Natural killer cell (primary cell): ENCODE data around the gene OR1I1. TPM values are rescaled to one million over a fixed set of nuclear protein-coding genes. Genes with fewer than 3 reads are reported as not detected.

Experiments used
- ATAC-seq, 3 donors: fragments of 150-1000 bp in 2 of 3; fragments of 200-7000 bp in 1 of 3; cut with Tn5 transposase; 1 replicate in 1 of 3; 2 replicates in 2 of 3; pipeline ENCODE4 v1.10.0; 2021; ENCODE audit warnings: mild to moderate bottlenecking in 2 of 3, moderate library complexity in 2 of 3
- DNase-seq, 2 donors: peaks; one replicate each; pipeline versions ENCODE4 v3.0.0 to v3.0.0-alpha.2; 2013 to 2021; ENCODE audit warnings: mixed read lengths in 1 of 2
- H3K27ac ChIP-seq: one replicate; pipeline ENCODE4 v1.5.1; 2013; ENCODE audit warnings: mild to moderate bottlenecking, low read length
- H3K27me3 ChIP-seq: one replicate; pipeline ENCODE4 v1.6.1; 2013; ENCODE audit warnings: low read length; ENCODE audit not compliant: control insufficient read depth, insufficient read depth
- H3K36me3 ChIP-seq: one replicate; pipeline ENCODE4 v1.6.1; 2013; ENCODE audit warnings: low read length; ENCODE audit not compliant: control insufficient read depth, insufficient read depth
- H3K4me1 ChIP-seq: one replicate; pipeline ENCODE4 v1.6.1; 2013; ENCODE audit warnings: low read length; ENCODE audit not compliant: control insufficient read depth, insufficient read depth
- H3K4me3 ChIP-seq: one replicate; pipeline ENCODE4 v1.5.1; 2013; ENCODE audit warnings: low read length
- H3K9me3 ChIP-seq: one replicate; pipeline ENCODE4 v1.6.1; 2013; ENCODE audit warnings: low read length; ENCODE audit not compliant: control insufficient read depth, insufficient read depth
- H3K27ac Mint-ChIP-seq, 2 donors: one replicate each; pipeline ENCODE4 v1.8.0; 2022; ENCODE audit warnings: mild to moderate bottlenecking in 2 of 2, mixed read lengths in 2 of 2, moderate library complexity in 1 of 2
- H3K27me3 Mint-ChIP-seq, 2 donors: one replicate each; pipeline ENCODE4 v1.8.0; 2022; ENCODE audit warnings: low read depth in 2 of 2, mixed read lengths in 2 of 2
- H3K36me3 Mint-ChIP-seq: one replicate; pipeline ENCODE4 v1.8.0; 2022; ENCODE audit warnings: mixed read lengths
- H3K4me1 Mint-ChIP-seq, 2 donors: one replicate each; pipeline ENCODE4 v1.8.0; 2022; ENCODE audit warnings: mixed read lengths in 2 of 2
- H3K4me3 Mint-ChIP-seq: one replicate; pipeline ENCODE4 v1.8.0; 2022; ENCODE audit warnings: mild to moderate bottlenecking, moderate library complexity, mixed read lengths
- H3K9me3 Mint-ChIP-seq, 2 donors: one replicate each; pipeline ENCODE4 v1.8.0; 2022; ENCODE audit warnings: mixed read lengths in 2 of 2
- WGBS: methylation state at CpG from one replicate; pipeline ENCODE4 v1.1.7; 2013; ENCODE audit warnings: missing lambda C conversion rate; ENCODE audit not compliant: insufficient coverage; 5-methylcytosine and 5-hydroxymethylcytosine counted together
- intact Hi-C: fragments of 100-400 bp; cut with micrococcal nuclease; formaldehyde crosslinking; loops from one replicate; pipeline ENCODE4 v1.14.2; 2022
- total RNA-seq, 4 donors: library from RNA; stranded (reverse); fragments of 120-200 nt in 1 of 4; gene quantifications; one replicate each; pipeline versions ENCODE4 v1.2.3 to v1.2.4, GENCODE V29; 2013 to 2022
- TF ChIP-seq, protein P1 (sequence below): fragments of 200-600 bp; IDR thresholded peaks from one replicate; pipeline ENCODE4 v1.8.0; 2022; ENCODE audit warnings: antibody characterized with exemption

OR1I1 gene
- total RNA-seq, 3 donors from 2014 or later (not counting 1 experiment from before 2014, with no cell fraction given), result not detected

DNA sequence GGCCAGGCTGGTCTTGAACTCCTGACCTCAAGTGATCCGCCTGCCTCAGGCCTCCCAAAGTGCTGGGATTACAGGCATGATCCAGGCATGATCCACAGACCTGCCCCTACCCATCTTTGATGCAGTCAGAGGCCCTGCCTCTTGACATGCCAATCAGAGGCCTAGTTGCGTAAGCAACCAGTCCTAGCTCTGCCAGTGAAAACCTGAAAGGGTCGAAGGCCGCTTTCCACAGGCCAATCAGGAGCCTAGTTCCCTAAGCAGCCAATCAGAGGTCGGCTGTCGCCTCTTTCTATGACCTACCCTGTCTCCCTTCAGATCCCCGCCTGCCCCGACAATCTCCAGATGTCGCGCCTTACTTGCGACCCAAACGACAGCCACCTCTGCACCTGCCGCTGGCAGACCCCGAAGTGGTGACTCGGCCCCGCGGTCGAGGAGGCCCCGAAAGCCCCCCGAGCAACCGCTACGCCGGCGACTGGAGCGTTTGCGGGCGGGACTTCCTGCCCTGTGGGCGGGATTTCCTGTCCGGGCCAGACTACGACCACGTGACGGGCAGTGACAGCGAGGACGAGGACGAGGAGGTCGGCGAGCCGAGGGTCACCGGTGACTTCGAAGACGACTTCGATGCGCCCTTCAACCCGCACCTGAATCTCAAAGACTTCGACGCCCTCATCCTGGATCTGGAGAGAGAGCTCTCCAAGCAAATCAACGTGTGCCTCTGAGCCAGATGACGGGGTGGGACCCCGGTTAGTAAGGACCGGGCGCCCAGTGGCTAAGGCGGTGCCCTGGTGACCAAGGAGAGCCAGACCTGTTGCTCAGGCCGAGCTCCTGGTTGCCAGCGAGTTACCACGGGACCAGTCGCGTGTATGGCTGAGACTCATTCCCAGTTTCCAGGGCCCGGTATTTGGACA lies 31.5 kb downstream of the OR1I1 start:
- no peaks in the 10 kb centered on the region for H3K27me3 ChIP-seq
- Mint-ChIP-seq H3K9me3 (no peaks in the 10 kb centered on the region), H3K27ac (no peak overlapping the region), H3K36me3 (no peaks in the 10 kb centered on the region), H3K4me1 (peaks cover 0 to 2% of the 10 kb centered on the region in 2 donors), H3K4me3 (no peak overlapping the region), H3K27me3 (peaks cover 2 to 3% of the 10 kb centered on the region in 2 donors)
- intact Hi-C loops, result no loop called here
- no peak for ATAC-seq
- TF ChIP-seq, protein P1, sequence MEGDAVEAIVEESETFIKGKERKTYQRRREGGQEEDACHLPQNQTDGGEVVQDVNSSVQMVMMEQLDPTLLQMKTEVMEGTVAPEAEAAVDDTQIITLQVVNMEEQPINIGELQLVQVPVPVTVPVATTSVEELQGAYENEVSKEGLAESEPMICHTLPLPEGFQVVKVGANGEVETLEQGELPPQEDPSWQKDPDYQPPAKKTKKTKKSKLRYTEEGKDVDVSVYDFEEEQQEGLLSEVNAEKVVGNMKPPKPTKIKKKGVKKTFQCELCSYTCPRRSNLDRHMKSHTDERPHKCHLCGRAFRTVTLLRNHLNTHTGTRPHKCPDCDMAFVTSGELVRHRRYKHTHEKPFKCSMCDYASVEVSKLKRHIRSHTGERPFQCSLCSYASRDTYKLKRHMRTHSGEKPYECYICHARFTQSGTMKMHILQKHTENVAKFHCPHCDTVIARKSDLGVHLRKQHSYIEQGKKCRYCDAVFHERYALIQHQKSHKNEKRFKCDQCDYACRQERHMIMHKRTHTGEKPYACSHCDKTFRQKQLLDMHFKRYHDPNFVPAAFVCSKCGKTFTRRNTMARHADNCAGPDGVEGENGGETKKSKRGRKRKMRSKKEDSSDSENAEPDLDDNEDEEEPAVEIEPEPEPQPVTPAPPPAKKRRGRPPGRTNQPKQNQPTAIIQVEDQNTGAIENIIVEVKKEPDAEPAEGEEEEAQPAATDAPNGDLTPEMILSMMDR, result no peak
- no peaks in the 10 kb centered on the region for H3K4me1 ChIP-seq
- H3K27ac ChIP-seq, result no peak overlapping the region
- no peaks in the 10 kb centered on the region for H3K9me3 ChIP-seq
- no peak for DNase-seq
- peaks cover 35% of the 10 kb centered on the region for H3K36me3 ChIP-seq
- WGBS, result 92% methylated on average over 58 of the region's 58 CpGs
- H3K4me3 ChIP-seq, result no peak overlapping the region

DNA sequence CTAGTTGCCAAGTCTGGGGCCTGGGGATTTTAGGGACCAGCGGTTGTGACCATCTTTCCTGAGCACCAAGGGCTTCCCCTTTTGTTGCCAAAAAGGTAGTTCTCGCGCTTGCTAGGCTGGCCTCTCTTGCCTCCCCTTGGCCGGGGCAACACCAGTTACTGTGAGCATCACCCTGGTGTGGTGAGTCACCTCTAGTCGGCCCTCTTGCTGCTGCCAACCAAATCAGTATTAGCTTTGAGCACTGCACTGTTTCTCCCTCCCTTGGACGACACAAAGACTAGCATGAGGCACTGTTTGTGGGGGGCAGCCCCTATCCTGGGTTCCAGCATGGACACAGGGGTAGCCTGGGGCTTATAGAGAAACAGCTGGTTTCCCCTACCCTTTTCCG lies 32.1 kb downstream of the OR1I1 start:
- Mint-ChIP-seq H3K27me3 (no peaks in the 10 kb centered on the region), H3K9me3 (no peaks in the 10 kb centered on the region), H3K4me3 (no peak overlapping the region), H3K4me1 (no peaks in the 10 kb centered on the region), H3K36me3 (no peaks in the 10 kb centered on the region), H3K27ac (no peak overlapping the region)
- intact Hi-C loops, result no loop called here
- Histone ChIP-seq H3K27me3 (no peaks in the 10 kb centered on the region), H3K9me3 (no peaks in the 10 kb centered on the region), H3K4me3 (no peak overlapping the region), H3K4me1 (no peaks in the 10 kb centered on the region), H3K36me3 (peaks cover 40% of the 10 kb centered on the region), H3K27ac (no peak overlapping the region)
- DNase-seq, result no peak
- 90% methylated on average over 6 of the region's 7 CpGs for WGBS
- TF ChIP-seq, protein P1, result no peak
- ATAC-seq, result no peak

DNA sequence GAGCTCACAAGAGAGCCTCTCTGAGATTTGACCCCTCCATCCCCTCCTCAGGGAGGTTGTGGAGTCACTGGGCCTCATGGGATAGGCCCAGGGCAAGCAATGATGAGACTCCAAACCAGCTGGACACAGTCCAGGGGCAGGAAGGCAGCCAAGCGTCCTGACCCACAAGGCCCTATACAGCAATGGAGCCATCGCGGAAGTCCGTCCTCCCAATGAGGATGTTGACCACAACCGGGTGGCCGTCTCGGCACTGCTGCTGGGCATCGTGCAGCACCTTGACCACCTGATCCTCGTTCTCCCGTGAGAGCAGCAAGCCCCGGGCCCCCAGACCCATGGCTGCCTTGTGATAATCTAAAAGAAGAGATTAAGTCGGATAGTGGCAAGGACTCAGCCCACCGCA lies 33.1 kb downstream of the OR1I1 start:
- H3K36me3 Mint-ChIP-seq, result no peaks in the 10 kb centered on the region
- H3K27ac Mint-ChIP-seq, result no peak overlapping the region
- Histone ChIP-seq H3K9me3 (no peaks in the 10 kb centered on the region), H3K4me3 (no peak overlapping the region), H3K4me1 (no peaks in the 10 kb centered on the region), H3K27me3 (no peaks in the 10 kb centered on the region), H3K27ac (no peak overlapping the region), H3K36me3 (peaks cover 50% of the 10 kb centered on the region)
- H3K4me3 Mint-ChIP-seq, result no peak overlapping the region
- H3K4me1 Mint-ChIP-seq, result no peaks in the 10 kb centered on the region
- intact Hi-C loops, result no loop called here
- DNase-seq (no peak), ATAC-seq (no peak)
- H3K9me3 Mint-ChIP-seq, result no peaks in the 10 kb centered on the region
- TF ChIP-seq, protein P1, result no peak
- 96% methylated on average over 13 of the region's 13 CpGs for WGBS
- H3K27me3 Mint-ChIP-seq, result no peaks in the 10 kb centered on the region
